Measurements from ENCODE around the gene PCDH1.

- no peak for TF ChIP-seq POLR2A (IDR thresholded peaks at IDR 0.05)
- TF ChIP-seq, protein P1, sequence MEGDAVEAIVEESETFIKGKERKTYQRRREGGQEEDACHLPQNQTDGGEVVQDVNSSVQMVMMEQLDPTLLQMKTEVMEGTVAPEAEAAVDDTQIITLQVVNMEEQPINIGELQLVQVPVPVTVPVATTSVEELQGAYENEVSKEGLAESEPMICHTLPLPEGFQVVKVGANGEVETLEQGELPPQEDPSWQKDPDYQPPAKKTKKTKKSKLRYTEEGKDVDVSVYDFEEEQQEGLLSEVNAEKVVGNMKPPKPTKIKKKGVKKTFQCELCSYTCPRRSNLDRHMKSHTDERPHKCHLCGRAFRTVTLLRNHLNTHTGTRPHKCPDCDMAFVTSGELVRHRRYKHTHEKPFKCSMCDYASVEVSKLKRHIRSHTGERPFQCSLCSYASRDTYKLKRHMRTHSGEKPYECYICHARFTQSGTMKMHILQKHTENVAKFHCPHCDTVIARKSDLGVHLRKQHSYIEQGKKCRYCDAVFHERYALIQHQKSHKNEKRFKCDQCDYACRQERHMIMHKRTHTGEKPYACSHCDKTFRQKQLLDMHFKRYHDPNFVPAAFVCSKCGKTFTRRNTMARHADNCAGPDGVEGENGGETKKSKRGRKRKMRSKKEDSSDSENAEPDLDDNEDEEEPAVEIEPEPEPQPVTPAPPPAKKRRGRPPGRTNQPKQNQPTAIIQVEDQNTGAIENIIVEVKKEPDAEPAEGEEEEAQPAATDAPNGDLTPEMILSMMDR (IDR thresholded peaks at IDR 0.05 in 8 of 11, conservative IDR thresholded peaks at IDR 0.05 in 3 of 11) = no peak
Observed at GRCh38 chr5:141882594-141883183, 4.5 kb upstream of the PCDH1 start.
